Mucosa of descending colon (tissue), 3 donors: ENCODE data around the gene CACNB1. TPM values are rescaled to one million over a fixed set of nuclear protein-coding genes. Genes with fewer than 3 reads are reported as not detected.

ENCODE experiments used
- ATAC-seq: fragments of 200-7000 bp; cut with Tn5 transposase; one replicate; pipeline ENCODE4 v1.9.1; 2020; ENCODE audit warnings: mild to moderate bottlenecking, moderate library complexity
- DNase-seq, 3 donors: peaks; one replicate each; pipeline ENCODE4 v3.0.0-alpha.2; 2020
- H3K36me3 ChIP-seq: fragments of 200-600 bp; one replicate; pipeline ENCODE4 v1.8.0; 2021; ENCODE audit warnings: low read depth, mild to moderate bottlenecking
- H3K4me1 ChIP-seq: fragments of 200-600 bp; one replicate; pipeline ENCODE4 v1.8.0; 2021; ENCODE audit warnings: low read depth, mild to moderate bottlenecking
- H3K4me3 ChIP-seq: fragments of 200-600 bp; one replicate; pipeline ENCODE4 v1.8.0; 2021; ENCODE audit warnings: mild to moderate bottlenecking
- H3K9me3 ChIP-seq: fragments of 200-600 bp; one replicate; pipeline ENCODE4 v1.8.0; 2021; ENCODE audit warnings: mild to moderate bottlenecking
- CTCF ChIP-seq: fragments of 200-600 bp; IDR thresholded peaks from one replicate; pipeline ENCODE4 v1.8.0; 2022; ENCODE audit warnings: antibody characterized with exemption, mild to moderate bottlenecking
- intact Hi-C, 2 donors: fragments of 100-400 bp; cut with DNase I in 1 of 2; cut with micrococcal nuclease in 1 of 2; formaldehyde crosslinking; loops; one replicate each; pipeline versions ENCODE4 v1.11.0 to v1.11.1; 2022; cut with DNase I, micrococcal nuclease
- total RNA-seq, 3 donors: library from RNA; stranded (reverse); fragmentation: NEBNext Ultra II Directional in 2 of 3; extraction: Animal tissue kit (Norgen Biotek cat#: 25700) in 2 of 3; gene quantifications; one replicate each; pipeline versions ENCODE4 v1.2.1 to v1.2.4, GENCODE V29; 2021 to 2023
- donor health status: DM: no; HTN: no; CAD: no; lungs with moderate emphysema.
- donor health status: DM: no; HTN: no; CAD: no.
- donor health status: DM: no; HTN: yes; CAD: no.

The CACNB1 gene
- total RNA-seq, 3 donors from 2014 or later = 16.8 to 24.3 (median 20.1) TPM

GRCh38 chr17:39210093-39210434 lies 12.6 kb upstream of the CACNB1 start:
- H3K4me3 ChIP-seq = no peak overlapping the region
- intact Hi-C loops = no loop called here
- H3K4me1 ChIP-seq = peaks cover 16% of the 10 kb centered on the region
- ATAC-seq (no peak), DNase-seq (no peak)
- no peaks in the 10 kb centered on the region for H3K9me3 ChIP-seq
- H3K36me3 ChIP-seq = no peaks in the 10 kb centered on the region
- no peak for TF ChIP-seq CTCF

- peaks cover 16% of the 10 kb centered on the region for H3K4me1 ChIP-seq
- ATAC-seq (peak; percentile 49), DNase-seq (peak; percentile 47 to 81 (median 70))
- no peak overlapping the region for H3K4me3 ChIP-seq
- no peak for TF ChIP-seq CTCF
- intact Hi-C loops = no loop called here
- peaks cover 5% of the 10 kb centered on the region for H3K36me3 ChIP-seq
- H3K9me3 ChIP-seq = no peaks in the 10 kb centered on the region
These were observed 12.0 kb upstream of the CACNB1 start for GRCh38 chr17:39209317-39210092.

- intact Hi-C loops = no loop called here
These were observed 11.4 kb upstream of the CACNB1 start for GRCh38 chr17:39208893-39209292.

GRCh38 chr17:39208136-39208535 lies 10.7 kb upstream of the CACNB1 start:
- no peak for TF ChIP-seq CTCF
- intact Hi-C loops = no loop called here
- H3K9me3 ChIP-seq = no peaks in the 10 kb centered on the region
- DNase-seq (no peak), ATAC-seq (no peak)
- peaks cover 9% of the 10 kb centered on the region for H3K36me3 ChIP-seq
- no peak overlapping the region for H3K4me3 ChIP-seq
- peaks cover 16% of the 10 kb centered on the region for H3K4me1 ChIP-seq

More at GRCh38 chr17:39208893-39209292, 11.4 kb upstream of the CACNB1 start:
- no peak overlapping the region for H3K4me3 ChIP-seq
- peaks cover 6% of the 10 kb centered on the region for H3K36me3 ChIP-seq
- H3K9me3 ChIP-seq = no peaks in the 10 kb centered on the region
- H3K4me1 ChIP-seq = peaks cover 16% of the 10 kb centered on the region
- no peak for TF ChIP-seq CTCF
- DNase-seq (peak; percentile 75 to 86 (median 76)), ATAC-seq (peak; percentile 86)

- Histone ChIP-seq H3K4me3 (no peak overlapping the region), H3K36me3 (peaks cover 17% of the 10 kb centered on the region), H3K4me1 (peaks cover 29% of the 10 kb centered on the region), H3K9me3 (no peaks in the 10 kb centered on the region)
- no peak for DNase-seq
- intact Hi-C loops = no loop called here
- TF ChIP-seq CTCF = no peak
- ATAC-seq = no peak
These were observed 7.7 kb upstream of the CACNB1 start for GRCh38 chr17:39205112-39205526.
